Keratinocyte (primary cell): ENCODE measurements around the gene AKAP6. TPM values are rescaled to one million over a fixed set of nuclear protein-coding genes. Genes with fewer than 3 reads are reported as not detected.

ENCODE experiments used
- DNase-seq: peaks from one replicate; pipeline ENCODE4 v3.0.0-alpha.2; 2011; ENCODE audit warnings: low read depth, missing footprints, low spot score
- FAIRE-seq: peaks from 2 replicates; lab custom pipeline; 2011; peaks lifted over from hg19 to GRCh38; lab: Jason Lieb, UNC
- H2AFZ ChIP-seq: 2 replicates; pipeline ENCODE4 v1.6.0; 2012; ENCODE audit warnings: low read length, control low read depth, inconsistent platforms; ENCODE audit not compliant: control insufficient read depth
- H3K27ac ChIP-seq: 2 replicates; pipeline ENCODE4 v1.5.1; 2011; ENCODE audit warnings: low read length; ENCODE audit not compliant: control insufficient read depth, insufficient read depth
- H3K27me3 ChIP-seq: 3 replicates; pipeline ENCODE4 v1.6.0; 2011; ENCODE audit warnings: low read length; ENCODE audit not compliant: control insufficient read depth, insufficient read depth; ENCODE audit errors: extremely low read depth
- H3K36me3 ChIP-seq, 2 experiments: 2 replicates in 1 of 2; 3 replicates in 1 of 2; pipeline ENCODE4 v1.5.1; 2011; ENCODE audit warnings: low read length in 2 of 2, mild to moderate bottlenecking in 1 of 2; ENCODE audit not compliant: control insufficient read depth in 2 of 2, insufficient read depth in 2 of 2; ENCODE audit errors: extremely low read depth in 1 of 2
- H3K4me1 ChIP-seq: 3 replicates; pipeline ENCODE4 v1.5.1; 2011; ENCODE audit warnings: low read length; ENCODE audit not compliant: control insufficient read depth, insufficient read depth; ENCODE audit errors: extremely low read depth
- H3K4me2 ChIP-seq: 3 replicates; pipeline ENCODE4 v1.6.0; 2011; ENCODE audit warnings: low read depth, low read length; ENCODE audit not compliant: control insufficient read depth, insufficient read depth; ENCODE audit errors: extremely low read depth
- H3K4me3 ChIP-seq, 3 experiments: fragments of 200-600 bp in 1 of 3; sonication (generic) in 1 of 3; 2 replicates in 2 of 3; 3 replicates in 1 of 3; pipeline ENCODE4 v1.5.1; 2011 to 2016; ENCODE audit warnings: low read length in 3 of 3, mild to moderate bottlenecking in 3 of 3, control low read depth in 2 of 3, inconsistent platforms in 1 of 3, low read depth in 1 of 3, mixed read lengths in 1 of 3, mixed run types in 1 of 3, moderate library complexity in 1 of 3; ENCODE audit not compliant: control insufficient read depth in 2 of 3, insufficient read depth in 2 of 3; ENCODE audit errors: extremely low read depth in 1 of 3
- H3K79me2 ChIP-seq: 2 replicates; pipeline ENCODE4 v1.6.0; 2012; ENCODE audit warnings: low read length; ENCODE audit not compliant: control insufficient read depth, insufficient read depth
- H3K9ac ChIP-seq: 3 replicates; pipeline ENCODE4 v1.6.0; 2011; ENCODE audit warnings: low read length; ENCODE audit not compliant: control insufficient read depth, insufficient read depth; ENCODE audit errors: extremely low read depth
- H3K9me1 ChIP-seq: 3 replicates; pipeline ENCODE4 v1.6.0; 2011; ENCODE audit warnings: low read length; ENCODE audit not compliant: control insufficient read depth, insufficient read depth; ENCODE audit errors: extremely low read depth
- H3K9me3 ChIP-seq: 2 replicates; pipeline ENCODE4 v1.5.1; 2012; ENCODE audit warnings: low read depth, low read length; ENCODE audit not compliant: control insufficient read depth
- H4K20me1 ChIP-seq: 3 replicates; pipeline ENCODE4 v1.6.0; 2011; ENCODE audit warnings: low read length; ENCODE audit not compliant: control insufficient read depth, insufficient read depth; ENCODE audit errors: extremely low read depth
- EZH2 ChIP-seq: IDR thresholded peaks from one replicate; pipeline ENCODE4 v1.6.1; 2012; ENCODE audit warnings: inconsistent platforms, mild to moderate bottlenecking, low read length, moderate library complexity
- dilution Hi-C: fragments of 300-500 bp; cut with MboI; formaldehyde crosslinking; loops from one replicate; pipeline ENCODE4 v1.7.0; 2020; ENCODE audit warnings: low sequenced_read_pairs; ENCODE audit not compliant: extremely low pct_ligation_motif_present
- polyA plus RNA-seq, 5 experiments: library from polyadenylated mRNA; depleted of rRNA in 3 of 5; stranded (reverse) in 3 of 5; stranded (forward) in 1 of 5; unstranded in 1 of 5; fragments of >200 nt; gene quantifications; 1 replicate in 1 of 5; 2 replicates in 3 of 5; 3 replicates in 1 of 5; pipeline versions ENCODE4 v1.2.1 to v1.2.3, GENCODE V29; 2011 to 2012; ENCODE audit warnings: missing spikeins in 2 of 5, low read depth in 1 of 5, low replicate concordance in 1 of 5
- TF ChIP-seq, protein P1 (sequence below), 3 experiments: IDR thresholded peaks in 1 of 3; conservative IDR thresholded peaks in 1 of 3; optimal IDR thresholded peaks in 1 of 3; 2 replicates in 2 of 3; 3 replicates in 1 of 3; pipeline versions ENCODE3 to v1.5.1; 2011; ENCODE audit warnings: low read length in 3 of 3, mild to moderate bottlenecking in 3 of 3, moderate library complexity in 2 of 3, control low read depth in 1 of 3, inconsistent platforms in 1 of 3; ENCODE audit not compliant: insufficient read depth in 2 of 3; ENCODE audit errors: extremely low read depth in 1 of 3

Gene AKAP6
- polyA plus RNA-seq, 1 donor (not counting 4 experiments of a cell fraction or from before 2014, with no cell fraction given) = 2.0 TPM

GRCh38 chr14:32363761-32364160 is 34.7 kb downstream of the AKAP6 start:
- no peak overlapping the region for H3K9ac ChIP-seq
- H3K27me3 ChIP-seq = no peaks in the 10 kb centered on the region
- no peaks in the 10 kb centered on the region for H4K20me1 ChIP-seq
- peaks cover 26% of the 10 kb centered on the region for H3K4me1 ChIP-seq
- H3K4me2 ChIP-seq = no peak overlapping the region
- no peak overlapping the region for H3K4me3 ChIP-seq
- TF ChIP-seq, protein P1, sequence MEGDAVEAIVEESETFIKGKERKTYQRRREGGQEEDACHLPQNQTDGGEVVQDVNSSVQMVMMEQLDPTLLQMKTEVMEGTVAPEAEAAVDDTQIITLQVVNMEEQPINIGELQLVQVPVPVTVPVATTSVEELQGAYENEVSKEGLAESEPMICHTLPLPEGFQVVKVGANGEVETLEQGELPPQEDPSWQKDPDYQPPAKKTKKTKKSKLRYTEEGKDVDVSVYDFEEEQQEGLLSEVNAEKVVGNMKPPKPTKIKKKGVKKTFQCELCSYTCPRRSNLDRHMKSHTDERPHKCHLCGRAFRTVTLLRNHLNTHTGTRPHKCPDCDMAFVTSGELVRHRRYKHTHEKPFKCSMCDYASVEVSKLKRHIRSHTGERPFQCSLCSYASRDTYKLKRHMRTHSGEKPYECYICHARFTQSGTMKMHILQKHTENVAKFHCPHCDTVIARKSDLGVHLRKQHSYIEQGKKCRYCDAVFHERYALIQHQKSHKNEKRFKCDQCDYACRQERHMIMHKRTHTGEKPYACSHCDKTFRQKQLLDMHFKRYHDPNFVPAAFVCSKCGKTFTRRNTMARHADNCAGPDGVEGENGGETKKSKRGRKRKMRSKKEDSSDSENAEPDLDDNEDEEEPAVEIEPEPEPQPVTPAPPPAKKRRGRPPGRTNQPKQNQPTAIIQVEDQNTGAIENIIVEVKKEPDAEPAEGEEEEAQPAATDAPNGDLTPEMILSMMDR (optimal IDR thresholded peaks at IDR 0.05 in 1 of 3, IDR thresholded peaks at IDR 0.05 in 1 of 3, conservative IDR thresholded peaks at IDR 0.05 in 1 of 3; ENCODE audit: extremely low read depth in 1 of 3, insufficient read depth in 2 of 3, low read length in 3 of 3) = no peak
- no peak for TF ChIP-seq EZH2
- FAIRE-seq = no peak
- H3K36me3 ChIP-seq = no peaks in the 10 kb centered on the region
- no peak overlapping the region for H3K27ac ChIP-seq
- no peak overlapping the region for H2AFZ ChIP-seq
- H3K9me3 ChIP-seq = no peaks in the 10 kb centered on the region
- no peaks in the 10 kb centered on the region for H3K9me1 ChIP-seq
- dilution Hi-C loops = no loop called here
- DNase-seq = no peak
- H3K79me2 ChIP-seq = no peaks in the 10 kb centered on the region

DNA sequence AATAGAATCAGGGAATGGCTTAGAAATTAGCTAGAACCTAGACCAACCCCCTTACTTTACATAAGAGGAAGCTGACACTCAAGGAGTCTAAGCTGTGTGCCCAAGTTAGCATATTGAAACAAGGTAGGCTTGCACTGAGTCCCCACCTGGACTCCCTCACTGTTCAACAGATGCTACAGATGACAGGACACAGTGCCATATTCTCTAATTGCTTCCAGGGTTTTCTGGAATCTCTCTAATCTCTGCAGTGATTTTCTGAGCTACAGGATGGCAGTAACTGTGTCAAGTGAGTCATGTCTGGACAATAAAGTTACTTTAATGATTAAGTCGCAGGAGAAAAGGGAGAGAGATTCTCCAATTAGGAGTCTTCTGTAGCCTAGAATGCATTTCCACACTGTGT is 35.8 kb downstream of the AKAP6 start:
- Histone ChIP-seq H2AFZ (no peak overlapping the region), H4K20me1 (no peaks in the 10 kb centered on the region), H3K4me3 (no peak overlapping the region), H3K4me2 (no peak overlapping the region), H3K4me1 (peaks cover 30% of the 10 kb centered on the region), H3K79me2 (no peaks in the 10 kb centered on the region), H3K36me3 (no peaks in the 10 kb centered on the region), H3K9me1 (no peaks in the 10 kb centered on the region), H3K27ac (no peak overlapping the region), H3K9me3 (no peaks in the 10 kb centered on the region), H3K27me3 (no peaks in the 10 kb centered on the region), H3K9ac (no peak overlapping the region)
- DNase-seq (no peak), FAIRE-seq (no peak)
- dilution Hi-C loops = no loop called here
- TF ChIP-seq EZH2 = no peak
- TF ChIP-seq, protein P1 (optimal IDR thresholded peaks at IDR 0.05 in 1 of 3, IDR thresholded peaks at IDR 0.05 in 1 of 3, conservative IDR thresholded peaks at IDR 0.05 in 1 of 3; ENCODE audit: extremely low read depth in 1 of 3, insufficient read depth in 2 of 3, low read length in 3 of 3) = no peak
